ENCODE measurements around the gene CSRNP3.

CSRNP3 gene

DNA sequence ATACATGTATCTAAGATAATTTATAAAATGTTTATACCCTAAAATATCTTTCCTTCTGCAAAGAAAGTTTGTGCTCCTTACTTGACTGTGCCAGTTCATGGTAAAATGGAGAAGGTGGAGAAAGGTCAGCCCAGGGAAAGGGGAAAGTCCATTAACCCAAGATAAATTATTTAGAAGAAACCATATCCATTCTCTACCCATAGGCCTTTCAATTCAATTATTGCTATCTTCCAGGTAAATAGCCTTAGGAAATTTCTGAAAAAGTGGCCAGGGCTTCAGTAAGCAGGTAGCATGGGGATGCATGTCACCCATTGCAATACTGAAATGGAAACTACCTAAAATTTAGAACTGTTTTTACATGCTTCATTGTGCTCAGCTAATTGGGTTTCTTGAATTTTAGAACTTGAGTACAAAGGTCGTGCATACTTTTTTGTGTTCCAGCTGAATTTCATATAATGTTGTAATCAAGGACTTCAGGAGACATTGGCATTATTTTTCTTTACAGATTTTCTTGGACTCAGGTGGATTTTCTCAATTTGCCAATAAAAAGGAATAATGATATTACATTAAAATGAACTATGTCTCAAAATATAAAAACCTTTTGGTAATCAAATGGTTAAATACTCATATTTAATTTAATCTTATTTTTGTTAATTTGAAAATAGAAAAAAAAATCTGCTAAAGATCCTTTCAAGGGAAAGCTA lies 124.9 kb downstream of the CSRNP3 start:
- DNase-seq, result no peak

- DNase-seq, result no peak
These were observed 125.4 kb downstream of the CSRNP3 start for GRCh38 chr2:165594935-165595255.

GRCh38 chr2:165596788-165597187 lies 127.3 kb downstream of the CSRNP3 start:
- no peak for DNase-seq

GRCh38 chr2:165601065-165601830 lies 131.8 kb downstream of the CSRNP3 start:
- no peak for DNase-seq

GRCh38 chr2:165601928-165602521 lies 132.5 kb downstream of the CSRNP3 start:
- DNase-seq, result no peak

DNA sequence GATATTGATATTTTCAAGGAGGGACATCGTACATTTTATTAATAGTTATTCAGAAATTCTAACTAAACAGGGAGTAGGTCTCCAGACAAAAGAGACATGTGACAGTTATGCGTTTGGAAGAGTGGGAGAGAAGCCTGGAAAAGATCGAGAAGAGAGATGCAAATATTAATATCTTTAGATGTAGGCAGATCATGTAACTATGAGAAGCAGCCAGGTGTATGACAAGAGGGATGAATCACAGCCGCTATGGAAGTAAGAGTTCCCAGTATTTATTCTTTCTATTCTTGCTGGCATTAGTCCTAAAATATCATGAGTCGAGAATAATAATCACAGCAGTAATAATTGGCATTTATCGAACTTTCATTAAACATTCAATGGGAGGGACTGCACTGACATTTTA lies 140.2 kb downstream of the CSRNP3 start:
- DNase-seq, result no peak

- DNase-seq, result no peak
These were observed 141.1 kb downstream of the CSRNP3 start for GRCh38 chr2:165610591-165611029.

DNA sequence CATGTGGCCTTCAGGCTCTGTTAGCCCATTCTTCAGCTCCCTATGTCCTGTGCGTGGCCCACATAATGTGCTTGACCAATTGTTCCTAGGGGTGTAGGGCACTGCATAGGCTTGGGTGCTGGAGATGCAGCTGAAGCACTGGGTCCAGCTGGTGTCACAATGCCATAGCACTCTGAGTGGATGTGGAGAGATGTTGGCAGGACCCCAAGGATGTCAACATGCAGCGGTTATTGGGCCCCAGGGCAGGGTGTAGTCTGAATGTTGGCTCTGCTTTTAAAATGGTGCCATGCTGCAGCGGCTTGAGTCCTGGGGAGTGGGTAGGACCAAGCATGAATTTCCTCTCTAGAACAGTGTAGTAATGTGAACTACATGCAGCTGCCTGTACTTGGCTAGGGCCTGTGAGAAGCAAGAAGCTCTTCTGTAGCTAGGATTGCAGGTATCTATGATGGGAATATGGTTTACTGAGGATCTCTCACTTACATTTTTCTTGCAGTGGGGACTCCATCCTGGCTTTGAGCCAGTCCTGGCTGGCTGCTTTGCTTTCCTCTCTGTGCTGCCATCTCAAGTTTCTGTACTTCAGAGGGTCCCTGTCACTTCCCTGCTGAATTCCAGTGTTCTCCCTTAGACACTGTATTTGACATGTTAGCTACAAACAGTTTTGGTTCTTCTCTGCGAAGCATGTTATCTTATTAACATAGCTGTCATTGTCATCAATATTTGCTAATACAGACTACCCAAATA lies 148.4 kb downstream of the CSRNP3 start:
- peak; percentile 81 for DNase-seq

GRCh38 chr2:165618806-165619205 lies 149.3 kb downstream of the CSRNP3 start:
- DNase-seq, result no peak

DNA sequence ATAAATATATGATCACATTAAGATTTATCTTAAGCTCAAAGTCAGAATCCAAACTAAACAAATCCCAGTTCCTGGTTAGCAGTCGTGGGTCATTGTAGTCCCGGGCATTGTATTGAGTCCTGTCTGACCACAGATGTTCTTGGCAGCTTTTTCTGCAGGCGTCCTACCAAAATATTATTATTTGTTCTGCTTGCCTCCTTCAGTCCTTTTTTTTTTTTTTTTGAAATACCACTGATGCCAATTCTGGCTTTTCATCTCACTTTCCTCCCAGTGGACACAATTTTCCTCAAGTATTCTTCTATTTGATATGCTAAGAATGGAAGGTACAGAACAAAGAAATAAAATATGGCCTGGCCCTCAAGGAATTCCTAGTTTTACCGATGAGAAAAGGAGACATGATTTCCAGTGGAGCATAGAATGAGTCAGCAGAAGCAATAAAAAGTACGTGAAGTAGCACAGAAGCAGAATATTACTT lies 151.6 kb downstream of the CSRNP3 start:
- DNase-seq, result peak; percentile 35

- no peak for DNase-seq
These were observed 153.7 kb downstream of the CSRNP3 start for GRCh38 chr2:165623161-165623560.

DNA sequence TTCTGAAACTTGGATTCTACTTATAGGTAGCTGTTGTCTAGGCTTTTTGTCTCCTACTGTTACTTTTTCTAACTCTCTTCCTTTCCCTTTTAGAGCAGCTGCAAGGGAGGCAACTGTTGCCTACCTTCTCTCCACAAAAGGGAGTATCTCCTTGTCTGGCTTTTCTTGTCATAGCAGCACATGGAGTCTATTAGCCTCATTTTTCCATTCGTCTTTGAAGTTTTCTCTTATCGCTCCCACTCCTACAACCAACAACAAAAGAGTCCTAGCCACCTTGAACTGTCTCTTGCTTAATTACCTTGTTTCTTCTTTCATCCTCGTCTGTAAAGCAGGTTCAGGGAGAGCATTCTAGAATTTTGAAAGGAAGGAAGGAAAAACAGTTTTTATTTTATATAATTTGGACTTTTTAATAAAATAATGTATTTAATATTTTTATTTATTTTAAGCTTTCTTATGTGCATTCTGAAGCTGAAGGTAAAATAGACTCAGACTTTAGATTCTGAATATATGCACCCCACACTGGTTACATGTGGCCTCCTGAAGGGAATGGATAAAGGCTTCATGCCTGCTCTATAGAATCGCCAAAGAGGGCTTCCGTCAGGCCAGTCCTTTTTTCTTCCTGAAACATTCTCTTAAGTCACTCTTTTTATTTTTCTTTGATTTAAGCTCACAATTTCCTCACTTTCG lies 154.4 kb downstream of the CSRNP3 start:
- no peak for DNase-seq

- DNase-seq, result no peak
These were observed 154.9 kb downstream of the CSRNP3 start for GRCh38 chr2:165624470-165624800.

GRCh38 chr2:165627470-165627869 lies 158.0 kb downstream of the CSRNP3 start:
- DNase-seq, result no peak

DNA sequence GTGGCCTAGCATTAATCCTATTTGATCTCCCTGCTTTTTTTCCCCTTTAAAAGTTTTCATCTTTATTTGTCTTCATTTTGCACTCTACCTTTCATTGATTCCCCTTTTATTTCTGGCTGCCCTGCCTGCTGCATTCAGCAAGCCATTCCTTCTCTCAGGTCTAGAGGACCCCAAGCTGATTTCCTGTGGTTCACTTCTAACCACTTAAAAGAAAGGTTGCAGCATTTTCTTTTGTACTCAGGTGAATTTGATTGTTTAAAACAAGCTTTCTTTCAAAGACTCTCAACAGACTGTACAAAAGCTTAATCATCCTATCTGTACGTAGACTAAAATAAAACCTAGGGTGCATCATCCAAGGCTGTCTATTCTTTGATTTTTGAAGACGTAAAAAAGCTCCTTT lies 160.3 kb downstream of the CSRNP3 start:
- no peak for DNase-seq

DNA sequence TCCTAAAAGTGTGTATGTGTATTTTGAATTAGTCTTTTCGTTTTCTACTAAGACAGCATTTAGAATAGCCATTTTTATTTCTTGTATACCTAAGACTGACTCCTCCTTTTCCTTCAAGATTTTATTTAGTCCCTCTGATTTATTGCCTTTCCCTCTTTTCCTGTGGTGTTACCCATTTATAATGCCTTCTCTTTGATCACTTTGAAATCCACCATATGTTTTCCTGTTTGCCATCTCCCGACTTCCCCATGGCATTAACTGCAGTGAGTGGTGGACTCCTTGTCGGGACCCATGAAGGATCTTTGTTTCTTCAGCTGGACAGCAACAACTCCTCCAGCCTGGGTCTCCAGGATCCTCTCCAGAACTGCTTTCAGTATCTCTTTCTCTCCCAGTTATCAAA lies 160.7 kb downstream of the CSRNP3 start:
- DNase-seq, result no peak

GRCh38 chr2:165631089-165631488 lies 161.6 kb downstream of the CSRNP3 start:
- DNase-seq, result no peak

DNA sequence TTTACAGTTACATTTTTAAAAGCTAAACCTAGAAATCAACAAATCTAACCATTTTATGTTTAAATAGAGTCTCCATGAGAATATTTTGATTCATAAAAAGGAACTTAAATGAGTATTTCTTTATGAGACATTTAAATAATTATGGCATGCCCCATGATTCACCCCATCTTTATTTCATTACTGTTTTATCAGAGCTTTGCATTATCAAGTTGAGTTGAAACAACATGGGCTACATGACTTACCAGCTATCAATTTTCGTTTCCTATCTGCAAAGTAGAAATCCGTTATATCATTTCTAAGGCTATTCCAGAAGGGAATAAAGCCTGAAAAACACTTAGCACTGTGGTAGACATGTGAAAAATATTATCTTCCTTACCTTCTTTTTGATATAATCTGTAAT lies 163.1 kb downstream of the CSRNP3 start:
- no peak for DNase-seq

DNA sequence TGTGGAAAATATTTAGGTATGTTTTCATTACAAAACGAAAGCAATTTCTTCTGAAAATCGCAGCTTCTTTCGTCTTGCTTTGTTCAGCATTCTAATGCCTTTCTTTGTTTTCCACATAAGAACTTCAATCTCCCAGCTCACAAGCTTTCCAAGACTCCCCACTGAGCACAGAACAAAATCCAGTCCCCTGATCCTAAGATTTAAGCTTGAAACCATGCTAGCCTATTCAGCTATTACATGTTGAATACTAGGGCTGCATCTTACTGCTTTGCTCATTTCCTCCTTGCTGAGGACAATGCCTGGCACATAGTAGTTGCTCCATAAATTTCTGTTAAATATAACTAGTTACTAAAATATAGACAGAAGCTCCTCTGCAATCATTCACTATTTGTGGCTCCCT lies 163.9 kb downstream of the CSRNP3 start:
- no peak for DNase-seq

GRCh38 chr2:165634282-165634681 lies 164.8 kb downstream of the CSRNP3 start:
- DNase-seq, result no peak

DNA sequence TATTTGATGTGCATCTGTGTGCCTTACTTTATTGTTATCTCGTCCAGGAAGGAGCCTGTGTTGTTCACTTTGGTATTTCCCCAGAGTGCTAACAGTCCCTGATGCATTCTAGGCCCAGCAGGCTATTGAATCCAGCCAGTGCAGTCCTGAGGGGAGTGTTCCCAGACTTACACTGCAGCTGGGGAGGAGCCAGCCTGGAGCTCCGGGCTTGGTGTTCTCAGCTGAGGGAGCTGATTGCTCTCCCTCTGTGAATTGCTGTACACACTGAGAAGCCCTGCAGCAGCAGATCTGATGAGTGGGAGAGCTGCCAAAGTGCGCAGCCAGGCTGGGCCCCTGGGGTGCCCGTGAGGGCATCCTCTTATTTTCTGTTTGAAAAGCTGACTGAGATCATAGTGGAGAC lies 165.4 kb downstream of the CSRNP3 start:
- DNase-seq, result no peak

DNA sequence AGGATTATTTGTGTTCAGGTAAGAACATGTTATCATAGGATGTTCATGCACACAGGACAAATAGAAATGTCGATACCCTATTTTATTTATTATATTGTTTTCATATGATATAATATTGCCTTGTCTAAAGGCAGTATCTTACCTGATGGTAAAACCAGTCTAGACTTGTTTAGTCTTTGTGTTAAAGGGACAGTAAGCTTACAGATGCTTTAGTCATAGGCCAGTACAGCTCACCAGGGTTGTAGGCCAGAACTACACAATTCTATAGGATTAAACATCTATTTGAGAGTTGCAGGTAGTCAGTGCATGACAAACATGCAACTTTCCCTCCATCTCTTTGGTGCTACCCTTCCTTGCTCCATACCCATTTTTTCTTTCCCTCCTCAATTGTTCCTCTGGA lies 166.0 kb downstream of the CSRNP3 start:
- DNase-seq, result no peak

DNA sequence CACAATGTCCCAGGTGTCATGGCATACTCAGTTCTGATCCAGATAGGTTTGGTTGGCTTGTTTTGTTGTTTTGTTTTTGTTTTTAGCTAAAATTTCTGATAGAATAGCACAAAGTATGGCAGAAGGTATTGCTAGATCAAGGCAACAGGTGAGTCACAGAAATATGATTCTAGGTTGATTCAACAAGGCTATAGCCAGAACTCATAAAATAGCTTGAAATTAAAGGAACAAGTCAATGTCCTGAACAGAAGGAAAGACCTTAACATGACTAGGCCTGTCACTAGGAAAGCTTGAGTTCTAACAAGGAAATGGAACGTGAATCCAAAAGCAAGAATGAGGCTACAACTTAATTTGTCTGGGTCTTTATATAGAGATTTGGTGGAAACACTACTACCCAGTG lies 167.5 kb downstream of the CSRNP3 start:
- no peak for DNase-seq

Data from NCI-H2029 (cell line).